SK-N-SH treated with all-trans-retinoic acid at 6 μM for 48 hours (cell line): Measurements from ENCODE around the gene PRIMA1.

ENCODE experiments used
- ARNTL ChIP-seq: fragments of 450-650 bp; formaldehyde crosslinking; IDR thresholded peaks from 2 replicates; pipeline ENCODE4 v1.5.0; 2020; ENCODE audit warnings: low read depth, mild to moderate bottlenecking, moderate library complexity, borderline replicate concordance
- CSDC2 ChIP-seq: fragments of 250-450 bp; sonication (Bioruptor Pico); IDR thresholded peaks from 2 replicates; pipeline ENCODE4 v1.5.0; 2020; ENCODE audit warnings: mild to moderate bottlenecking, moderate library complexity
- ESRRG ChIP-seq: fragments of 250-450 bp; sonication (Bioruptor Pico); IDR thresholded peaks from 2 replicates; pipeline ENCODE4 v1.6.1; 2021; ENCODE audit warnings: mild to moderate bottlenecking
- TCF4 ChIP-seq: fragments of 250-450 bp; sonication (Bioruptor Pico); IDR thresholded peaks from 2 replicates; pipeline ENCODE4 v1.8.0; 2021; ENCODE audit warnings: mild to moderate bottlenecking, moderate library complexity, borderline replicate concordance
- ZC3H10 ChIP-seq: fragments of 250-450 bp; sonication (Bioruptor Pico); IDR thresholded peaks from 2 replicates; pipeline ENCODE4 v1.5.1; 2021; ENCODE audit warnings: mild to moderate bottlenecking, moderate library complexity
- ZFP3 ChIP-seq: fragments of 250-450 bp; sonication (Bioruptor Pico); IDR thresholded peaks from 2 replicates; pipeline ENCODE4 v1.5.0; 2020; ENCODE audit warnings: mild to moderate bottlenecking, moderate library complexity
- ZNF565 ChIP-seq: fragments of 450-650 bp; formaldehyde crosslinking; conservative IDR thresholded peaks from 2 replicates; pipeline ENCODE4 v1.5.0; 2020; ENCODE audit warnings: low read depth, mild to moderate bottlenecking, moderate library complexity
- ZNF8 ChIP-seq: fragments of 450-650 bp; formaldehyde crosslinking; IDR thresholded peaks from 2 replicates; pipeline ENCODE4 v1.5.0; 2020; ENCODE audit warnings: mild to moderate bottlenecking, moderate library complexity
- TF ChIP-seq, protein P1 (sequence below): fragments of 250-450 bp; sonication (Bioruptor Pico); IDR thresholded peaks from 2 replicates; pipeline ENCODE4 v1.8.0; 2020; ENCODE audit warnings: mild to moderate bottlenecking, moderate library complexity, borderline replicate concordance
- TF ChIP-seq, protein P2 (sequence below): fragments of 250-450 bp; sonication (Bioruptor Pico); IDR thresholded peaks from 2 replicates; pipeline ENCODE4 v1.5.1; 2021; ENCODE audit warnings: mild to moderate bottlenecking, moderate library complexity
- TF ChIP-seq, protein P3 (sequence below): fragments of 250-450 bp; sonication (Bioruptor Pico); IDR thresholded peaks from 2 replicates; pipeline ENCODE4 v1.5.0; 2020; ENCODE audit warnings: mild to moderate bottlenecking, moderate library complexity
- TF ChIP-seq, protein P4 (sequence below): fragments of 250-450 bp; sonication (Bioruptor Pico); IDR thresholded peaks from 2 replicates; pipeline ENCODE4 v1.5.1; 2020; ENCODE audit warnings: low read depth, mild to moderate bottlenecking, moderate library complexity

DNA sequence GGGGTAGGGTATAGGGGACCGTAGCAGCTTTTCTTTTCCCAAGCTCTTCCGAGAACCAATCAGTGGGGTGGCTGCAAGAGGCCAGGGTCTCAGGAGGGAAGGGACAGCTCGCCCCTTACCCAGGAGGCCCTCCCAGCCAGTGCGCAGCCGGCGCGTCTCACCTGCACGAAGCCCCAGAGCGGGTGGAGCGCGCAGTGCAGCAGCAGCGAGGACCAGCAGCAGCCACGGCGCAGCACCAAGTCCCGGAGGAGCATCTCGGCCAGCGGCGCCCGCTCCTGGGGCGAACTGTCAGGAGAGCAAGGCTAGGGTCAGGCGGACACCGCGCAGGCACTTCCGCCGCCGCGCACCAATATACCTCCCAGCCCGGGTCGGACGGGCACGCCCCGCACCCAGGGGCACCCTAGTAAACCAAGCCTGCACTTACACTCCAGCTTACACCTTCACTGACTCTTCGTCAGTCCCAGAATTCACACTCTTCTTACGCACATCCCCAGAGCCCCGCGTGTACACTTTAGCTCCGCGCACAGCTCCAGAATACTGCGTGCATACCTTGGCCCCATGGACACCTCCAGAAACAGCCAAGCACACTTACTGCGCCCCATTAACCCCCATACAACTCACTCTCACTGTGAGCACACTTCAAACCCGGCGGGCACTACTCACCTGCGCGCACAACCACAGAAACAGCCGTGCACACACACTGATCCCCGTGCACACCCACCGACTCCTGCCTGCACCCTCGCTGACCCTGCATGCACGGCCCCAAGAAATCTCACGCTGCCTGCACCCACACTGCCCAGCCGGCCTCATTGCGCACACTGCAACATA is 606 bp downstream of the PRIMA1 start:
- no peak for TF ChIP-seq ZNF8 (CRISPR knock-in tag)
- TF ChIP-seq, protein P1, sequence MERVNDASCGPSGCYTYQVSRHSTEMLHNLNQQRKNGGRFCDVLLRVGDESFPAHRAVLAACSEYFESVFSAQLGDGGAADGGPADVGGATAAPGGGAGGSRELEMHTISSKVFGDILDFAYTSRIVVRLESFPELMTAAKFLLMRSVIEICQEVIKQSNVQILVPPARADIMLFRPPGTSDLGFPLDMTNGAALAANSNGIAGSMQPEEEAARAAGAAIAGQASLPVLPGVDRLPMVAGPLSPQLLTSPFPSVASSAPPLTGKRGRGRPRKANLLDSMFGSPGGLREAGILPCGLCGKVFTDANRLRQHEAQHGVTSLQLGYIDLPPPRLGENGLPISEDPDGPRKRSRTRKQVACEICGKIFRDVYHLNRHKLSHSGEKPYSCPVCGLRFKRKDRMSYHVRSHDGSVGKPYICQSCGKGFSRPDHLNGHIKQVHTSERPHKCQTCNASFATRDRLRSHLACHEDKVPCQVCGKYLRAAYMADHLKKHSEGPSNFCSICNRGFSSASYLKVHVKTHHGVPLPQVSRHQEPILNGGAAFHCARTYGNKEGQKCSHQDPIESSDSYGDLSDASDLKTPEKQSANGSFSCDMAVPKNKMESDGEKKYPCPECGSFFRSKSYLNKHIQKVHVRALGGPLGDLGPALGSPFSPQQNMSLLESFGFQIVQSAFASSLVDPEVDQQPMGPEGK (CRISPR knock-in tag), result no peak
- TF ChIP-seq, protein P2, sequence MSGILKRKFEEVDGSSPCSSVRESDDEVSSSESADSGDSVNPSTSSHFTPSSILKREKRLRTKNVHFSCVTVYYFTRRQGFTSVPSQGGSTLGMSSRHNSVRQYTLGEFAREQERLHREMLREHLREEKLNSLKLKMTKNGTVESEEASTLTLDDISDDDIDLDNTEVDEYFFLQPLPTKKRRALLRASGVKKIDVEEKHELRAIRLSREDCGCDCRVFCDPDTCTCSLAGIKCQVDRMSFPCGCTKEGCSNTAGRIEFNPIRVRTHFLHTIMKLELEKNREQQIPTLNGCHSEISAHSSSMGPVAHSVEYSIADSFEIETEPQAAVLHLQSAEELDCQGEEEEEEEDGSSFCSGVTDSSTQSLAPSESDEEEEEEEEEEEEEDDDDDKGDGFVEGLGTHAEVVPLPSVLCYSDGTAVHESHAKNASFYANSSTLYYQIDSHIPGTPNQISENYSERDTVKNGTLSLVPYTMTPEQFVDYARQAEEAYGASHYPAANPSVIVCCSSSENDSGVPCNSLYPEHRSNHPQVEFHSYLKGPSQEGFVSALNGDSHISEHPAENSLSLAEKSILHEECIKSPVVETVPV (CRISPR knock-in tag), result no peak
- TF ChIP-seq TCF4 (CRISPR knock-in tag), result no peak
- no peak for TF ChIP-seq ZC3H10 (CRISPR knock-in tag)
- TF ChIP-seq, protein P3, sequence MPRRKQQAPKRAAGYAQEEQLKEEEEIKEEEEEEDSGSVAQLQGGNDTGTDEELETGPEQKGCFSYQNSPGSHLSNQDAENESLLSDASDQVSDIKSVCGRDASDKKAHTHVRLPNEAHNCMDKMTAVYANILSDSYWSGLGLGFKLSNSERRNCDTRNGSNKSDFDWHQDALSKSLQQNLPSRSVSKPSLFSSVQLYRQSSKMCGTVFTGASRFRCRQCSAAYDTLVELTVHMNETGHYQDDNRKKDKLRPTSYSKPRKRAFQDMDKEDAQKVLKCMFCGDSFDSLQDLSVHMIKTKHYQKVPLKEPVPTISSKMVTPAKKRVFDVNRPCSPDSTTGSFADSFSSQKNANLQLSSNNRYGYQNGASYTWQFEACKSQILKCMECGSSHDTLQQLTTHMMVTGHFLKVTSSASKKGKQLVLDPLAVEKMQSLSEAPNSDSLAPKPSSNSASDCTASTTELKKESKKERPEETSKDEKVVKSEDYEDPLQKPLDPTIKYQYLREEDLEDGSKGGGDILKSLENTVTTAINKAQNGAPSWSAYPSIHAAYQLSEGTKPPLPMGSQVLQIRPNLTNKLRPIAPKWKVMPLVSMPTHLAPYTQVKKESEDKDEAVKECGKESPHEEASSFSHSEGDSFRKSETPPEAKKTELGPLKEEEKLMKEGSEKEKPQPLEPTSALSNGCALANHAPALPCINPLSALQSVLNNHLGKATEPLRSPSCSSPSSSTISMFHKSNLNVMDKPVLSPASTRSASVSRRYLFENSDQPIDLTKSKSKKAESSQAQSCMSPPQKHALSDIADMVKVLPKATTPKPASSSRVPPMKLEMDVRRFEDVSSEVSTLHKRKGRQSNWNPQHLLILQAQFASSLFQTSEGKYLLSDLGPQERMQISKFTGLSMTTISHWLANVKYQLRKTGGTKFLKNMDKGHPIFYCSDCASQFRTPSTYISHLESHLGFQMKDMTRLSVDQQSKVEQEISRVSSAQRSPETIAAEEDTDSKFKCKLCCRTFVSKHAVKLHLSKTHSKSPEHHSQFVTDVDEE (CRISPR knock-in tag), result no peak
- TF ChIP-seq ESRRG (CRISPR knock-in tag), result no peak
- TF ChIP-seq CSDC2 (CRISPR knock-in tag), result no peak
- no peak for TF ChIP-seq ZNF565 (CRISPR knock-in tag)
- no peak for TF ChIP-seq ZFP3 (CRISPR knock-in tag)
- TF ChIP-seq, protein P4, sequence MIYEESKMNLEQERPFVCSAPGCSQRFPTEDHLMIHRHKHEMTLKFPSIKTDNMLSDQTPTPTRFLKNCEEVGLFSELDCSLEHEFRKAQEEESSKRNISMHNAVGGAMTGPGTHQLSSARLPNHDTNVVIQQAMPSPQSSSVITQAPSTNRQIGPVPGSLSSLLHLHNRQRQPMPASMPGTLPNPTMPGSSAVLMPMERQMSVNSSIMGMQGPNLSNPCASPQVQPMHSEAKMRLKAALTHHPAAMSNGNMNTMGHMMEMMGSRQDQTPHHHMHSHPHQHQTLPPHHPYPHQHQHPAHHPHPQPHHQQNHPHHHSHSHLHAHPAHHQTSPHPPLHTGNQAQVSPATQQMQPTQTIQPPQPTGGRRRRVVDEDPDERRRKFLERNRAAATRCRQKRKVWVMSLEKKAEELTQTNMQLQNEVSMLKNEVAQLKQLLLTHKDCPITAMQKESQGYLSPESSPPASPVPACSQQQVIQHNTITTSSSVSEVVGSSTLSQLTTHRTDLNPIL (CRISPR knock-in tag), result no peak
- TF ChIP-seq ARNTL (CRISPR knock-in tag), result no peak
